Measurements from ENCODE around the gene EMB.
A peak's percentile ranks its signal among the peaks of the same experiment; 100 is the strongest.
"Not testable (repeated sequence)": the region's sequence is repeated elsewhere in the genome, so short reads cannot be mapped to it uniquely, and the experiment has no call there.

- not testable (repeated sequence) for TF ChIP-seq REST (IDR thresholded peaks at IDR 0.05; ENCODE audit: insufficient replicate concordance, low read depth); CTCF (IDR thresholded peaks at IDR 0.05; ENCODE audit: insufficient read depth, low read length)
- 0 out of 2 replicates have a peak, but pooled peaks have one; percentile 33 for TF ChIP-seq POLR2AphosphoS5 (IDR thresholded peaks at IDR 0.05; ENCODE audit: low read depth)
Observed at GRCh38 chr5:50438060-50438459, 3.0 kb downstream of the EMB start.
